NCI-H1105 treated with DMSO at 0.1 percent for 48 hours (cell line): Measurements from ENCODE around the gene TAF11L10.
"Not testable (repeated sequence)": the region's sequence is repeated elsewhere in the genome, so short reads cannot be mapped to it uniquely, and the experiment has no call there.

Experiments
- DNase-seq: peaks from one replicate; lab custom pipeline; 2025; lab: John Stamatoyannopoulos, UW

The TAF11L10 gene

GRCh38 chr5:17597728-17598127 is at the start of gene TAF11L10:
TSS of gene TAF11L10 (minus strand) at chr5:17597828.
- DNase-seq = not testable (repeated sequence)

GRCh38 chr5:17634160-17634559 is 36.5 kb upstream of the TAF11L10 start, which contains the start of gene TAF11L14:
TSS of gene TAF11L14 (plus strand) at chr5:17634460.
- DNase-seq = no peak

- not testable (repeated sequence) for DNase-seq
Observed at GRCh38 chr5:17631788-17632187, 34.2 kb upstream of the TAF11L10 start, which contains the start of gene TAF11L13. TSS of gene TAF11L13 (plus strand) at chr5:17632088.

GRCh38 chr5:17625686-17626085 is 28.1 kb upstream of the TAF11L10 start:
- no peak for DNase-seq

- DNase-seq = no peak
Observed at GRCh38 chr5:17620627-17621026, 23.0 kb upstream of the TAF11L10 start.

GRCh38 chr5:17619354-17619753 is 21.7 kb upstream of the TAF11L10 start:
- DNase-seq = no peak

- no peak for DNase-seq
Observed at GRCh38 chr5:17614872-17615605, 17.4 kb upstream of the TAF11L10 start.

- not testable (repeated sequence) for DNase-seq
Observed at GRCh38 chr5:17610092-17610491, 12.5 kb upstream of the TAF11L10 start, which contains the start of gene TAF11L12. TSS of gene TAF11L12 (plus strand) at chr5:17610392.

- not testable (repeated sequence) for DNase-seq
Observed at GRCh38 chr5:17607461-17607860, 9.8 kb upstream of the TAF11L10 start.

GRCh38 chr5:17604951-17605350 is 7.3 kb upstream of the TAF11L10 start:
- DNase-seq = no peak

GRCh38 chr5:17603880-17604279 is 6.3 kb upstream of the TAF11L10 start, which contains the start of gene TAF11L11:
TSS of gene TAF11L11 (plus strand) at chr5:17604183.
- DNase-seq = not testable (repeated sequence)

- DNase-seq = not testable (repeated sequence)
Observed at GRCh38 chr5:17594255-17594654, 3.4 kb downstream of the TAF11L10 start, which contains the start of gene TAF11L9. TSS of gene TAF11L9 (minus strand) at chr5:17594394.

GRCh38 chr5:17590860-17591259 is 6.8 kb downstream of the TAF11L10 start, which contains the start of gene TAF11L8:
TSS of gene TAF11L8 (minus strand) at chr5:17590960.
- DNase-seq = not testable (repeated sequence)

GRCh38 chr5:17585658-17586057 is 12.0 kb downstream of the TAF11L10 start, which contains the start of gene TAF11L7:
TSS of gene TAF11L7 (minus strand) at chr5:17585758.
- not testable (repeated sequence) for DNase-seq
